CD4-positive, alpha-beta T cell treated with Interleukin-15 for 4 hours (primary cell): ENCODE measurements around the gene DNAJC10.

Experiments used
- DNase-seq: peaks from one replicate; pipeline ENCODE4 v3.0.0-alpha.2; 2020; ENCODE audit warnings: low spot score

The DNAJC10 gene

DNA sequence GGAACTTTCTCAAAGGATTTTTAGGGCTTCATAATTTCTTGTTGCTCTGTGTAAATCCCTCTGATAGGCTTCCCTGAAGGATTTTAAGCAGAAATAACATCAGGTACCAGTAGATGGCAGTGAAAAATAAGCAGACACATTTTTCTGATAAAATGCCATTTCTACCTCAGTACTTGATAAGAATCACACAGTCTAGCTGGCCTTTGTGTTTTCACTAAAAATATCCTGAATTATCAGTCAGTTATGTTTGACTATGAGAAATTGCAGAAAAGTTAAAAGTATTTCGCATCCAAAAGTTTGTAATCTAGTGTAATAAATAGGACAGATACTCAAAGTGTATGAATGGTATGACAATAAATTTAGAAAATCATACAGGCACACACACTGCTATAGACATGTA, 68.7 kb downstream of the DNAJC10 start:
- DNase-seq, result no peak

- DNase-seq, result no peak
These were observed 76.4 kb downstream of the DNAJC10 start for GRCh38 chr2:182792441-182792840.

DNA sequence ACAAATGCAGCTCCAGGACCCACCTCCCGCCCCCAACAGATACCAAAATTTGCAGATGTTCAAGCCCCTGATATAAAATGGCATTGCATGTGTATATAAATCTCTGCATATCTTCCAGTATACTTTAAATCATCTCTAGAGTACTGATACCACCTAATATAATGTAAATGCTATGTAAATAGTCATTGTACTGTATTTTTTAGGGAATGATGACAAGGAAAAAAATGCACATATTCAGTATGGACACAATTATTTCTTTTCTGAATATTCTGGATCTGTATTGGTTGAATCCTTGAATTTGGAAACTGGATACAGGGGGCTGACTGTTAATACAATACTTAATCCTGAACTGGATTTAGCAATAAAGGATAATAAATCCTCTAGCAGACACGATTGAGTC, 82.7 kb downstream of the DNAJC10 start:
- DNase-seq, result no peak

- no peak for DNase-seq
These were observed 88.1 kb downstream of the DNAJC10 start for GRCh38 chr2:182804128-182804527.

- no peak for DNase-seq
These were observed 91.3 kb downstream of the DNAJC10 start for GRCh38 chr2:182807319-182807718.

- DNase-seq, result no peak
These were observed 94.0 kb downstream of the DNAJC10 start for GRCh38 chr2:182810087-182810486.

DNA sequence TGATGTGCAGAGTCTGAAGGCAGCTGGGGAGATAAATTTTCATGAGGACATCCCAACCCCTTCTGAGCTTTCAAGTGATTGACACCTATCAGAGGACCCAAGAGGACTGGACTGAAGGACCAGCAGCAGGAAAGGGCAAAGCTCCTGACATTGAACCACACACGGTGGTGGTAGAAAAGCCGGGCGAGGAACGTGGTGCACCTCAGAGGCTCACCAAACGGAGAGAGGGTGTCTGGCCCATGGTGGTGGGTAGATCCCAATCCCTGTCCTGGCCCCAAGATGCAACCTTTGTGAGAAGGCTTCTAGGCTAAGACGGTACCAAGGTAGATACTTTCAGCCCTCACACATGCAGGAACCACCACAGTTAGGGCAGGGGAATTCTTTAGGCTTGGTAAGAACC, 98.3 kb downstream of the DNAJC10 start:
- no peak for DNase-seq

- DNase-seq, result no peak
These were observed 98.7 kb downstream of the DNAJC10 start for GRCh38 chr2:182814804-182815203.

- DNase-seq, result no peak
These were observed 100.8 kb downstream of the DNAJC10 start for GRCh38 chr2:182816866-182817265.

DNA sequence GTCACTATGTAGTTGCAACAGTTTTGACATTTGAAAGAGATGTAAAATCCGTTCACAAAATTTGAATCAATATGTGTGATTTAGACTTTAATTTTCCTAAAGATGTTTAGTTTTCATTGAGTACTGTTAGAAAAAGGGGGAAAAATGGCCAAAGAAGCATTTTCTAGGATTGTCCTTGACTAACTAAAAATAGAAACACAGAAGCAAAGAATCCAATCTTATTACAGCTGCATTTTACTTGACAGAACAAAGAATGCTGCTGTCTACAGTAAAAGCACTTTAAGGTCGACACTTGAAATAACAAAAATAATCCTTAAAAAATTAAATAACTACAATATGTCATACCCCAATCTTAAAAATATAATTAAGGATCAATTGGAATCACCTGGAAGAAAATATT, 101.5 kb downstream of the DNAJC10 start:
- no peak for DNase-seq

DNA sequence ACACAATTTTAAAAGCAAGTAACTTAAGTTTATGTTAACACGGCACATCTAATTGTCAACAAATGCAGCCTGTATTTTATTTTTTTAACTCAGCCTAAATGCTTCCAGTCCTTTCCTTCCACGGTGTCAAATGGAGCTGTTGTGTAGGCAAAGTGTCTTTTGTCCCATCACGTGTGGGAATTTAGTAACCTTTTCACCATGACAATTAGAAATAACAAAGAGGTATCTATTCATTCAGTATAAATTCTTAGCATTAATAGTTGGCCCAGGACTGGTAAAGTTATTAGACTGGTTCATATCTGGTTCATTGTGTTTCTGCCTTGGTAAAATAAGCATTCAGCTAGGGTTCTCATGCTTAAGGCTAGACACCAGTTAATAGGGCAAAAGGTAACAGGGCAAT, 102.4 kb downstream of the DNAJC10 start:
- DNase-seq, result no peak

DNA sequence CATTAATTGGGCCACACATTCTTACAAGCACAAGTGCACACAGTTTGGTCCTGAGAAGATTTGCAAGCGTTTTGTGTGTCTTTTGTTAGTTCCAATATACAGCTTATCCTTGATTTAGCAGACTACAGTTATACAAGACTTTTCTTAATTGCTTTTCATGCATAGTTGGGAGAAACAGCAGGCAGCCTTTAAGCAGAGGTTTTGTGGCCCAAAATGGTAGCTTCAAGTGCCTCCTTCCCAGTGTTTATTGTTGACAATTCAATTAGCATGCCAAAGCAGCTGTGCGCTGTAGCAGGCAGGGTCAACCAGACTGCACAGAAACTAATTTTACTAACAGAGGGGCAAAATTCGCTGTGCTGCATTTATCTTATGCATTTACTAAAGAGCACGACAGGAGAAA, 102.9 kb downstream of the DNAJC10 start:
- DNase-seq, result no peak

DNA sequence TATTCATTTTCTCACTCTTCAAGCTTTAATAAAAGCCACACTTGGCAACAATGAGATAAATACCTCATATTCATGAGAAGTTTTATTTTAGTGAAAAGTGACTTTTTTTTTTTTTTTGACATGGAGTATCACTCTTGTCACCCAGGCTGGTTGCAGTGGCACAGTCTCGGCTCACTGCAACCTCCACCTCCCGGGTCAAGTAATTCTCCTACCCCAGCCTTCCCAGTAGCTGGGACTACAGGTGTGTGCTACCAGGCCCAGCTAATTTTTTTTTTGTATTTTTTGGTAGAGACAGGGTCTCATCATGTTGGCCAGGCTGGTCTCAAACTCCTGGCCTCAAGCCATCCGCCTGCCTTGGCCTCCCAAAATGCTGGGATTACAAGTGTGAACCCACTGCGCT, 103.4 kb downstream of the DNAJC10 start:
- DNase-seq, result no peak

- DNase-seq, result no peak
These were observed 105.1 kb downstream of the DNAJC10 start for GRCh38 chr2:182821182-182821581.

DNA sequence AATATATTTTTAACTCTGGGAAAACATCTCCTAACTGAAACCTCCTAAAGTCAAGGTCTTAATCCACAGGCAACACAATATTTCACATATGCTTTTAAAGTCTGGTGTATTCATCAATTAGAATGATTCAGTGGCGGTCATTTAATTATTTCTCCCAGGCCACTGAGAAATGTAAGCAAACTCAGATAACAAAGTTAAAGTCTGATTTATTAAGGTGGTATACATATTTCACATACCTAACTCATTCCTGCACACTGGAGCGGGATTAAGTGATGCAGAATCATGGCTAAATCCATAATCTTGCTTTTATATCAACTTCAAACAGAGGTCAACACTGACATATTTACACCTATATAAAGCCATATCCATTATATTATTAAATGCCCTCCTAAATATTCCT, 106.7 kb downstream of the DNAJC10 start:
- DNase-seq, result no peak

GRCh38 chr2:182824056-182824766, 108.2 kb downstream of the DNAJC10 start:
- DNase-seq, result no peak

- no peak for DNase-seq
These were observed 108.7 kb downstream of the DNAJC10 start for GRCh38 chr2:182824767-182825158.

GRCh38 chr2:182826064-182826463, 110.0 kb downstream of the DNAJC10 start:
- DNase-seq, result no peak

- DNase-seq, result no peak
These were observed 110.4 kb downstream of the DNAJC10 start for GRCh38 chr2:182826496-182826895.

DNA sequence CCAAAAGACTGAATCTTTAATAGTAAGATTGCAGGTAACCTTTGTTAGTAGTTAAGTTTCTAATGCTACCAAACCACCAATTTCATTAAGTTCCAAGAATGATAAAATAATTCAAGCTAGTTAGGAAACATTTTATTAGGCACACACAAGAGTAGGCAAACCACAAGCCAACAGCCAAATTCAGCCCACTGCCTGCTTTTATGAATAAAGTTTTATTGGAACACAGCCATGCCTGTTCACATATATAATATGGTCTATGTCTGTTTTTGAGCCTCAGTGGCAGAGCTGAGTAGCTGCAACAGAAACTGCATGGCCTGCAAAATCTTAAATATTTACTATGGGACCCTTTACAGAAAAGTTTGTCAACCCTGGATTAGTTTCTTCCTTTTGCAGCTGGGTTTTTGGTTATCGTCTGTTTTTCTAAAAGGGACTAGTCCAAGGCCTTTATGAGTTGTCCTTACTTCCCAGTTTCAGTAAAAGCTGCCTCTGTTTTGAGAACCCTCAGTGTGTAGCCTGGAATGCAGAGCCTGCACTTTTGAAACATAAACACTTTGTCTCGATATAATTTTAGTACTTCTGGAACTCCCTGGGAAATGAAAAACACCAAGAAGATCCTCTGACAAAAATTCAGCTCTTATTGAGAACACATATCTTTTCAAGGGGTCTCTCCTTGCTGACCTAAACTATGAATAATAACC, 111.3 kb downstream of the DNAJC10 start:
- DNase-seq, result no peak

GRCh38 chr2:182831101-182831500, 115.0 kb downstream of the DNAJC10 start:
- DNase-seq, result no peak

DNA sequence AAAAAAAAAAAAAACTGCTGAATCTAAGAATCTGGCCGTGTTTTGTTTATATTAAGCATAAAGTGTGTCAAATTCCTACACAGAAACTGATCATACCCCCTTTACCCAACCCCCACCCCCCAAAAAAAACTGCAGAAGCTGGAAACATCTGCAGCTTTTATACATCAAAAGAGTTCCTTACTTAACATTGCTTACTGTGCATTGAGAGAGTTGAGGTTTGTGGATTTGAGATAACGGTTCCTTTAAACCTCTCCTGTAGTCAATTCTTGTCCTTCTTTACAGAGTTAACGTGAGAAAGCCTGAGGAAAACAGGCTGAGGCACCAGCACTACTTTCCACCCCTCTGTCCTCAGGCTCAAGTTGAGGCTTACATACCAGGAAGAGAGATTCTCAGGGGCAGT, 115.9 kb downstream of the DNAJC10 start:
- DNase-seq, result no peak

- no peak for DNase-seq
These were observed 117.2 kb downstream of the DNAJC10 start for GRCh38 chr2:182833084-182833854.
